ENCODE results near the gene PIGW. TPM values are rescaled to one million over a fixed set of nuclear protein-coding genes. Genes with fewer than 3 reads are reported as not detected.
A peak's percentile ranks its signal among the peaks of the same experiment; 100 is the strongest.

PIGW gene
- total and polyA plus RNA-seq, 9 donors = 0.60 to 10.0 (median 4.6) TPM

- 88 to 91% (median 90%) methylated on average over 15 of the region's 15 CpGs for WGBS, 3 donors
- intact Hi-C loops (cut with DNase I) = no loop called here
- TF ChIP-seq EP300 (IDR thresholded peaks at IDR 0.05) = no peak
- no peak for TF ChIP-seq CTCF (IDR thresholded peaks at IDR 0.05)
- TF ChIP-seq POLR2A (IDR thresholded peaks at IDR 0.05) = no peak
These were observed 8.0 kb downstream of the PIGW start for GRCh38 chr17:36542755-36543154.

GRCh38 chr17:36544044-36544306 lies 9.2 kb downstream of the PIGW start:
- TF ChIP-seq EP300 (IDR thresholded peaks at IDR 0.05) = no peak
- no peak for TF ChIP-seq POLR2A (IDR thresholded peaks at IDR 0.05)
- TF ChIP-seq CTCF (IDR thresholded peaks at IDR 0.05) = no peak
- Histone ChIP-seq H3K27me3 (no peaks in the 10 kb centered on the region), H3K4me1 (ENCODE audit: insufficient read depth) (peaks cover 8% of the 10 kb centered on the region), H3K27ac (peak overlapping the region; percentile 94 to 99), H3K36me3 (no peaks in the 10 kb centered on the region), H3K9me3 (no peaks in the 10 kb centered on the region), H3K4me3 (peak overlapping the region; percentile 87)
- intact Hi-C loops (cut with DNase I) = no loop called here
- peak in 1 of 5 donors; percentile 39 for DNase-seq
- WGBS, 3 donors = 0 to 1% (median 1%) methylated on average over 10 of the region's 10 CpGs

More at GRCh38 chr17:36542755-36543154, 8.0 kb downstream of the PIGW start:
- Histone ChIP-seq H3K4me3 (no peak overlapping the region), H3K9me3 (no peaks in the 10 kb centered on the region), H3K27ac (no peak overlapping the region), H3K4me1 (ENCODE audit: insufficient read depth) (peaks cover 3% of the 10 kb centered on the region), H3K36me3 (no peaks in the 10 kb centered on the region), H3K27me3 (no peaks in the 10 kb centered on the region)
- no peak for DNase-seq

- intact Hi-C loops (cut with DNase I) = no loop called here
- H3K9me3 ChIP-seq = no peaks in the 10 kb centered on the region
- H3K27ac ChIP-seq = peak within 1 kb of the TSS; percentile 94 to 99
- TF ChIP-seq POLR2A (IDR thresholded peaks at IDR 0.05) = peak; percentile 86
- TF ChIP-seq EP300 (IDR thresholded peaks at IDR 0.05) = no peak
- no peaks in the 10 kb centered on the region for H3K36me3 ChIP-seq
- peak; percentile 90 to 93 (median 93) for DNase-seq
- H3K4me1 ChIP-seq (ENCODE audit: insufficient read depth) = peaks cover 8% of the 10 kb centered on the region
- WGBS, 3 donors = 0% methylated on average over 33 to 71 of the region's 71 CpGs
- peak within 1 kb of the TSS; percentile 87 for H3K4me3 ChIP-seq
- H3K27me3 ChIP-seq = no peaks in the 10 kb centered on the region
These were observed 9.7 kb downstream of the PIGW start, which contains the start of gene GGNBP2 for GRCh38 chr17:36544307-36545076. Gene GGNBP2 (plus strand): TSS chr17:36544919. CDS start chr17:36545725, 806 bp downstream.

DNA sequence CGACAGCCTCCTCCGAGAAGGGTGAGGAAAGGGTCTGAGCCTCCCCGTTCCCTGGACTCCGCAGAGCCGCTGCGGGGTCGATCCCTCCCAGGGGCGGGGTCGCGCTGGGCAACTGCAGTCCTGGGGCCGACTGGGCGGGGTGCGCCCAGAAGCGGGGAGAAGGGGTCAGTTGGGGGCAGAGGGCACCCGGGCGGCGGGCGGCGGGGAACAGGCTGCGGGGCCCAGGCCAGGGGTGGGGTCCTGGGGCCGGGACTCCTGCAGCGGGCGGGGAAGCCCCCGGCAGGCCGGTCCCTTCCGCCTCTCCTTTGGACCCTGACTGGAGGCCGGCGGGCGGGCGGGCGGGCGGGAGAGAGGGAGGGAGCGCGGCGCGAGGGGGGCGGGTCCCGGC lies 10.3 kb downstream of the PIGW start:
- intact Hi-C loops (cut with DNase I) = no loop called here
- Histone ChIP-seq H3K4me1 (ENCODE audit: insufficient read depth) (peaks cover 9% of the 10 kb centered on the region), H3K4me3 (peak overlapping the region; percentile 87), H3K9me3 (no peaks in the 10 kb centered on the region), H3K36me3 (no peaks in the 10 kb centered on the region), H3K27me3 (no peaks in the 10 kb centered on the region), H3K27ac (peak overlapping the region; percentile 94 to 99)
- DNase-seq = no peak
- TF ChIP-seq EP300 (IDR thresholded peaks at IDR 0.05) (no peak), CTCF (IDR thresholded peaks at IDR 0.05) (no peak), POLR2A (IDR thresholded peaks at IDR 0.05) (no peak)
- WGBS, 3 donors = 0 to 3% (median 1%) methylated on average over 8 to 36 of the region's 38 CpGs
